ENCODE results near the gene BOLA1.
A peak's percentile ranks its signal among the peaks of the same experiment; 100 is the strongest.
"Not testable (repeated sequence)": the region's sequence is repeated elsewhere in the genome, so short reads cannot be mapped to it uniquely, and the experiment has no call there.

Gene BOLA1

DNA sequence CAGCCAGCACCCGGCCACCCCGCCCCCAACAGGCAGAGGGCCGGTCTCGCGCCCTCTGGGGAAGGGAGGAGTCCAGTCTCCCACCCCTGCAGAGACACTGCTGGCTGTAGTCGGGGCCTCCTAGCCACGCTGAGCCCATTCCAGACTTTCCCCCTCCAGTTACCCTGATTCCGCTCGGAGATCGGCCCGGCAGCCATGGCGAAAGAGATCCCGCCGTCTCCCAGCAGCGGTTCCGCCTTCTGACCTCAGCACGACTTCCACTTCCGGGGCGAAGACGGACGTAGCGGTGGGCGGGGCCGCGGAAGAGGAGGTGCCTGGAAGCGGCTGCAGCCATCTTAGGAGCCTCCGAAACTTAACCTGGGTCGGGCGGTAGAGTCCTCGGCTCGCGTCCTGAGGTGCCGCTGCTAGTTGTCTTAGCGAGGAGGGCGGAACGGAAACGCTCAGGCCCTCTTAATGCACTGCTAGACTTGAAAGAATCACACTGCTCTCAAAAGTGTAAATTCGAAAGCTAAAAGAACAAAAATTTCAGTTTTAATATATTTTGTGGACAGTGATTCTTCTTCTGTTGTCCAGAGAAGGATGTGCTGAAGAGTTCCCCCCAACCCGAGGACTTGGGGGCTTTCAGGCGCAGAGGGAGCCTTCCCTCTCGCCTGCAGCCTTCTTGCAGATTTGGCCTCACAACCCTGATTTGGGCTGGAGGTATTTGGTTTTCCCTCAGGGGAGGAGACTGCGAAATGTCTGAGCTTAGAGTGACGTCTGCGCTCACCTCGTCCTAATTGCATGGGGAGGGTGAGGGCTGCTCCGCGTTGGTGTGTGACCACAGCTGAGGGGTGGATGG is 28.4 kb downstream of the BOLA1 start, which contains the start of gene SF3B4:
Gene SF3B4 (minus strand): TSS at position 241 of the 838 bp plus-strand sequence. CDS start 44 bp downstream, at position 197.
- DNase-seq: peak; percentile 58 to 97 (median 92)

- DNase-seq: no peak
Observed at GRCh38 chr1:149928401-149928724, 29.0 kb downstream of the BOLA1 start.

DNA sequence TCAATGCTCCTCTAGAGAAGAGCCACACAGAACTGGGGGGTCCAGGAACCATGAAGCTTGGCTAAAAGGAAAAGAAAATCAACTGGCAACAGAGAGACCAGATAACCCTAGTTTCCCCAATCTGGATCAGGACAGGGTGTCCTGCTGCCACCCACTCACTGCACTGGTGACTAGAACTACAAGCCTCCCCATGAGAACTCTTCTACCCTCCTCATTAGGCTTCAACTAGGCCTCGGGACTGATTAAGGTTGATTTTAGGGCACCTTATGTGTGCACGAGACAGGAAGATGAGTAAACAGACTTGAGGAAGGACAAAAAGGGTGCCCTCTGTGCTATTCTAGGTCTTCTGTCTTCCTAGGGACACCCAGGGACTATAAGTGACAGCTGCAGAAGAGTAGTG is 30.5 kb downstream of the BOLA1 start:
- DNase-seq: no peak

GRCh38 chr1:149931212-149931790 is 31.9 kb downstream of the BOLA1 start:
- no peak for DNase-seq

DNA sequence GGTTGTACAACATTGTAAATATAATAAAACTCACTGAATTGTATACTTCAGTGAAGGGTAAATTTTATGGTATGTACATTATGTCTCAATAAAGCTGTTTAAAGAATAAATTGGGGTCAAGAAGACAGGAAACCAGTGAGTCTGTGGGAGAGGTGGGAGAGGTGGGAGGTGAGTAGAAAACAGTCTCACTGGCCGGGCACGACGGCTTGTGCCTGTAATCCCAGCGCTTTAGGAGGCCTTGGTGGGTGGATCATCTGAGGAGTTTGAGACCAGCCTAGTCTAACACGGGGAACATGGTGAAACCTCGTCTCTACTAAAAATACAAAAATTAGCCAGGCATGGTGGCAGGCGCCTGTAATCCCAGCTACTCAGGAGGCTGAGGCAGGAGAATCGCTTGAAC is 33.1 kb downstream of the BOLA1 start:
- DNase-seq: no peak

DNA sequence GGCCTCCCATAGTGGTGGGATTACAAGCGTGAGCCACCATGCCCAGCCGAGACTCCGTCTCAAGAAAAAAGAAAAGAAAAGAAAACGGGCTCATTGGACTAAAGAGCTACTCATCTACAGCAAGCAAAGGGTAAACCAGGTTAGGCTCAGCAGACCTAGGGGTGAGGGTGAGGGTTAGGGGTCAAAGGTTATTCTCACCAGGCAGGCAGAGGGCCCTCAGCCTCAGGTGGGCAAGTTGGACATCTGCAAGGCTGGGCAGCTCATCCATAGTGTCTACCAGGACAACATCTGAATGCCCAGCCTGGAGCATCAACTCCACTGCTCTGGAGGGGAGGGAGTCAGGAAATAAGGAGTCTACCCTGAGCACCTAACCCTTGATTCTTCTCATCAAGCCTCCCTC is 33.8 kb downstream of the BOLA1 start:
- DNase-seq: no peak

GRCh38 chr1:149934356-149934755 is 35.0 kb downstream of the BOLA1 start:
- DNase-seq: no peak

DNA sequence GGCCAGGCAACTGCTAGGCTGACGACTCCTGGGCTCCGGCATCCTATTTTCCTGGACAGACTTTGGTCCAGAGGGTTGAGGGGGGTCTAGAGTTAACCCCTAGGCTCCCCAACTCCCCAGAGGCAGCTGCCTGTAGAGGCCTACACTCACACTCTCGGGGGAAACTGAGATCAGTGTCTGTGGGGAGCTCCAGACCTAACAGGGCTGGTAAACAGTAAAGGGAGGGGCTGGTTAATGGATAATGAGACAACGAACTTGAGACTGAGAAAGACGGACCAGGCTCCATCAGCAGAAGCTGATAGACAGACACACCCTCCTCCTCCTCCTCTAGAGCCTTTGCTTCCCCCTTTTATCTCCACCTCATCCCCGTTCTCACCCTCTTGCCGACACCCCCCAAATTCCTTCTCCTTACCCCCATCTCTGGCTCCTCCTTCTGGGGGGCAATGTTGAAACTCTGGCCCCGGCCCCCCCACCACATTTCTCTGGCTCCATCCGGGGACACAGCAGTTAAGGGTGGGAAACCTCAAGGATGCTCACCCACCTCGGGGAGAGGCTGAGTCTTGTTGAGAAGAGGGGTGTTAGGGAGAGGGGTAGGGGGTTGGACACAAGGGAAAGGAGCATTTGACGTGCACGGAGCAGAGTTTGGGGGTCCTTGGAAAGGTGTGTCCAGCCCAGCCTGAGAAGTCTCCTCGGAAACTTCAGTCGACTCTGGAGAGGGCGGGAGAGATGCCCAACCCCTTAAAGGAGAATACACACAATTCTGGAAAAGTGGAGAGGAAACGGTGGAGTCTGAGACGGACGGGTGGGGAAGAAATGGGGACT is 37.0 kb downstream of the BOLA1 start, which contains the start of gene MTMR11:
Gene MTMR11 (minus strand): TSS at position 710 of the 822 bp plus-strand sequence. CDS start 232 bp downstream, at position 478.
- peak in 13 of 56 donors; percentile 8 to 44 (median 12) for DNase-seq

DNA sequence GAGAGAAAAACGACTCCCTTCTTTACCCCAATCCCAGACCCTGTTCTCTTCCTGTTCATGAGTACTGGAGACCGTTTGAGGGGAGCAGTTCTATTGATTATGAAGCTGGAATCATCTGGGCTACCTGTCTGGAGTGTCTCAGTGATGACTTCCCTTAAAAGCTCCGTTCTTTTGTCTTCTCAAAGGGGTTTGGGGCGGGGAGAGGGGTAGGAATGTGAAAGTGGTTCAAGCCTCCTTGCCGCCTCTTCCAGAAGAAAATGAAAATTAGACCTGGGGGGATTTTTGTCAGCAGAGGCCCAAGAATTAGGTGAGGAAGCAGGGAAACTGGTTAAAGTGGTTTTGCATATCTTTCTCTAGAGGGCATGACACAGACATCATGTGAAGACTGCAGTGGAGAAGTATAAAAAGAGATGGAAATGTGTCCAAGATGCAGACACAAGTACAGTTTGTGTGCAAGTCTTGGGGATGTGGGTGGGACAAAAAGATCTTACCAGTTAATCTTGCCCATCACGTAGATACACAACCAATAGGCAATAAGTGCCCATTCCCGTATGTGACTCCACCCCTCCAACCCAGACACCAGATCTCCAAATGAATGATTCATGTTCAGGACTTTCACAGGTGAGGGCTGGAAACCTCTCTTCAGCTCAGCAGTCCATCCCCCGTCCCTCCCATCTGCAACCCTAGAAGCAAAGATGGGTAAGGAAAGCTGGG is 37.8 kb downstream of the BOLA1 start:
- DNase-seq: peak in 15 of 56 donors; percentile 4 to 49 (median 27)

- DNase-seq: no peak
Observed at GRCh38 chr1:149937759-149938158, 38.4 kb downstream of the BOLA1 start.

- not testable (repeated sequence) for DNase-seq
Observed at GRCh38 chr1:149938668-149939003, 39.3 kb downstream of the BOLA1 start.

DNA sequence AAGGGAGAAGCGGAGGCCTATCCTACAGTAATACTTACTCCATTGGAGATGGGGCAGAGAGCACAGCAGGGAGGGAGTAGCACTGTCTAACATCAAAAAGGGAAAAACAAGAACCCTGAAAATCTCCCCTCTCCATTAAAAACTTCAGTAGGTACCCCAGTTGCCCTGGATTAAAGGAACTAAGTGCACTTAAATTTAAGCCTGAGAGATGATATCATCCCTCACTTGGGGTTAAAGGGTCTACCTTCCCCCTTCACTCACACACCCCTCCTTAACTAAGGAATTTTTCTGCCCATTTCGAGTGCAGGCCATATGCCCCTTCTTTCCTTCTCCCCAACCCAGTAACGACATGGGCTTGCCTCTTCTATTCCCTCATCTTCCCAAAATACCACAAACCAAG is 41.1 kb downstream of the BOLA1 start:
- DNase-seq: no peak

- DNase-seq: peak in 15 of 56 donors; percentile 3 to 46 (median 19)
Observed at GRCh38 chr1:149942207-149942606, 42.8 kb downstream of the BOLA1 start.

DNA sequence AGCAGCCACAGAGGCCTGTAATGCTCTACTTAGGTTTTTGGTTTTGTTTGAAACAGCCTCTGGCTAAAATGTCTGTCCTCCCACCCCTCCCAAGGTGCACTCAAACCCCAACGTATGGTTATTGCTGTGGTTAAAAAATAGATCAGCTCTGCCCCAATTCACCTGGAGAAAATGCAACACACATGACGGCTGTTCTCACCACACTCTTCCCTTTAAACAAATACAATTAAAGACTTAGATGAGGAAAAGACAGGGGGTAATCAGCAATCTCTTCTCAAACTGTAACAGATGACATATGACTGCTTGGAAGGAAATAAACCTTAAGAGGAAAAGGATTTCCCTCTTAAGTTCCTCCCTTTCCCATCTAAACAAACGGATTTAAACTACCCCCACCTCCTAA is 43.5 kb downstream of the BOLA1 start:
- no peak for DNase-seq

DNA sequence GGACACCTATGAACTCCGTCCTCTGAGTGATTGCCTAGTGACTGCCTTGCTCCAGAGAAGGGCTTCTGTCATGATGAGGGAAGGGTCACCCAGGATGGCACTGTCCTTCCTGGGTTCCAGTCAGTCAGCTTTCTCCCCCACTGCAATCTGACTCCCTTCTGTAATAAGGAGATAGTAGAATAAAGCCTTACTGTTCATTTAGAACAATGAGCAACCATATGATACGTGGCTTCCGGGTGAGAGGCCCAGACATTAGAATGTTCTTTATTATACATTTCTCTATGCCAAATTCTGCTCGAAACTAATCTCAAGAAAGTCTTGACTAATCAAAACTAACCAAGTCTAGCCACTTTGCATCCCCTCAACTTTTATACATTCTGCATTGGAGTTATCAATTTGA is 45.8 kb downstream of the BOLA1 start:
- no peak for DNase-seq

- no peak for DNase-seq
Observed at GRCh38 chr1:149949911-149950310, 50.5 kb downstream of the BOLA1 start.
